Glutamatergic neuron (in vitro differentiated cells): Measurements from ENCODE around the gene SYNE2. TPM values are rescaled to one million over a fixed set of nuclear protein-coding genes. Genes with fewer than 3 reads are reported as not detected.
A peak's percentile ranks its signal among the peaks of the same experiment; 100 is the strongest.

Experiments
- DNase-seq: peaks from one replicate; pipeline ENCODE4 v3.0.0; 2022
- H3K27ac Mint-ChIP-seq: one replicate; pipeline ENCODE4 v1.8.0; 2020; ENCODE audit warnings: mild to moderate bottlenecking, mixed read lengths, inconsistent platforms; ENCODE audit not compliant: unreplicated experiment
- H3K27me3 Mint-ChIP-seq: one replicate; pipeline ENCODE4 v1.8.0; 2020; ENCODE audit warnings: mild to moderate bottlenecking, moderate library complexity, mixed read lengths, inconsistent platforms; ENCODE audit not compliant: unreplicated experiment
- H3K36me3 Mint-ChIP-seq: one replicate; pipeline ENCODE4 v1.8.0; 2020; ENCODE audit warnings: mild to moderate bottlenecking, mixed read lengths, inconsistent platforms; ENCODE audit not compliant: unreplicated experiment
- H3K4me1 Mint-ChIP-seq: one replicate; pipeline ENCODE4 v1.8.0; 2020; ENCODE audit warnings: mild to moderate bottlenecking, low read depth, mixed read lengths, inconsistent platforms; ENCODE audit not compliant: unreplicated experiment
- H3K4me3 Mint-ChIP-seq: one replicate; pipeline ENCODE4 v1.8.0; 2020; ENCODE audit warnings: mild to moderate bottlenecking, mixed read lengths, inconsistent platforms; ENCODE audit not compliant: unreplicated experiment
- H3K9me3 Mint-ChIP-seq: one replicate; pipeline ENCODE4 v1.8.0; 2020; ENCODE audit warnings: mild to moderate bottlenecking, moderate library complexity, mixed read lengths, inconsistent platforms; ENCODE audit not compliant: unreplicated experiment
- CTCF ChIP-seq: fragments of 200-600 bp; sonication (generic); IDR thresholded peaks from one replicate; pipeline ENCODE4 v1.5.0; 2021; ENCODE audit not compliant: partially characterized antibody, unreplicated experiment
- total RNA-seq: library from RNA; stranded (reverse); fragmentation: NEBNext Ultra II Directional; extraction: Animal tissue kit (Norgen Biotek cat#: 25700); gene quantifications from one replicate; pipeline ENCODE4 v1.2.1, GENCODE V29; 2021; ENCODE audit not compliant: unreplicated experiment

Gene SYNE2
- total RNA-seq, 1 donor from 2014 or later, result 81.7 TPM

- H3K9me3 Mint-ChIP-seq, result no peaks in the 10 kb centered on the region
- no peaks in the 10 kb centered on the region for H3K27me3 Mint-ChIP-seq
- H3K27ac Mint-ChIP-seq, result no peak overlapping the region
- peaks cover 5% of the 10 kb centered on the region for H3K36me3 Mint-ChIP-seq
- no peak overlapping the region for H3K4me3 Mint-ChIP-seq
- H3K4me1 Mint-ChIP-seq, result no peaks in the 10 kb centered on the region
- TF ChIP-seq CTCF, result no peak
- no peak for DNase-seq
These were observed 9.0 kb upstream of the SYNE2 start for GRCh38 chr14:63843796-63844195.

- H3K36me3 Mint-ChIP-seq, result no peaks in the 10 kb centered on the region
- no peak for DNase-seq
- no peaks in the 10 kb centered on the region for H3K27me3 Mint-ChIP-seq
- no peaks in the 10 kb centered on the region for H3K4me1 Mint-ChIP-seq
- H3K4me3 Mint-ChIP-seq, result no peak overlapping the region
- H3K9me3 Mint-ChIP-seq, result no peaks in the 10 kb centered on the region
- TF ChIP-seq CTCF, result no peak
- no peak overlapping the region for H3K27ac Mint-ChIP-seq
These were observed 3.9 kb upstream of the SYNE2 start for GRCh38 chr14:63848890-63849289.

GRCh38 chr14:63852271-63852816 lies 460 bp upstream of the SYNE2 start:
- no peak for DNase-seq
- TF ChIP-seq CTCF, result no peak
- Mint-ChIP-seq H3K27me3 (no peaks in the 10 kb centered on the region), H3K9me3 (no peaks in the 10 kb centered on the region), H3K4me1 (peaks cover 10% of the 10 kb centered on the region), H3K4me3 (peak overlapping the region; percentile 85), H3K36me3 (no peaks in the 10 kb centered on the region), H3K27ac (no peak overlapping the region)

- Mint-ChIP-seq H3K27ac (peak overlapping the region; percentile 87), H3K27me3 (peaks cover 3% of the 10 kb centered on the region), H3K4me3 (peak overlapping the region; percentile 93), H3K9me3 (no peaks in the 10 kb centered on the region), H3K36me3 (no peaks in the 10 kb centered on the region), H3K4me1 (peaks cover 12% of the 10 kb centered on the region)
- TF ChIP-seq CTCF, result no peak
- no peak for DNase-seq
These were observed 1.1 kb downstream of the SYNE2 start for GRCh38 chr14:63853831-63854293.

- Mint-ChIP-seq H3K27me3 (peaks cover 3% of the 10 kb centered on the region), H3K36me3 (no peaks in the 10 kb centered on the region), H3K4me3 (peak overlapping the region; percentile 93), H3K9me3 (no peaks in the 10 kb centered on the region), H3K27ac (peak overlapping the region; percentile 87), H3K4me1 (peaks cover 12% of the 10 kb centered on the region)
- TF ChIP-seq CTCF, result no peak
- no peak for DNase-seq
These were observed 1.5 kb downstream of the SYNE2 start for GRCh38 chr14:63854330-63854729.
